GM19099 (cell line): ENCODE measurements around the gene ARHGEF6.
A peak's percentile ranks its signal among the peaks of the same experiment; 100 is the strongest.

Source experiments
- POLR2A ChIP-seq: IDR thresholded peaks from 3 replicates; pipeline ENCODE4 v1.6.1; 2011; ENCODE audit warnings: low read depth; ENCODE audit not compliant: insufficient read length; ENCODE audit errors: extremely low read depth

Gene ARHGEF6

DNA sequence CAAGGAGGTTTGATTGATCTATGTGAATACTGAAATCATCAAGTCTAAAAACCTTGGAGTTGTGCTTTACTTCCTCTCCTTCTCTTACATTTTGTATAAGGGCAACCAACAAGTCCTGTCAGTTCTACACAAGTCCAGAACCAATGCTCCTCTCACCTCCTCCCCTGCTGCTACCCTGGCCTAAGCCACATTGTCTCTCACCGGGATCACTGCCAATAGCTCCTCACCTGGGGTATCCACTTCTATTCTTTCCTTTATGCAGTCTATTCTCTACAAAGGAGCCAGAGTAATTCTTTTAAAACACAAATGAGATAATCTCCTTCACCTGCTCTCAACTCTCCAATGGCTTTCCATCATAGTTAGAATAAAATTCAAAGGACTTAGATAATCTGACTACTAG lies 13.3 kb upstream of the ARHGEF6 start:
- no peak for TF ChIP-seq POLR2A

DNA sequence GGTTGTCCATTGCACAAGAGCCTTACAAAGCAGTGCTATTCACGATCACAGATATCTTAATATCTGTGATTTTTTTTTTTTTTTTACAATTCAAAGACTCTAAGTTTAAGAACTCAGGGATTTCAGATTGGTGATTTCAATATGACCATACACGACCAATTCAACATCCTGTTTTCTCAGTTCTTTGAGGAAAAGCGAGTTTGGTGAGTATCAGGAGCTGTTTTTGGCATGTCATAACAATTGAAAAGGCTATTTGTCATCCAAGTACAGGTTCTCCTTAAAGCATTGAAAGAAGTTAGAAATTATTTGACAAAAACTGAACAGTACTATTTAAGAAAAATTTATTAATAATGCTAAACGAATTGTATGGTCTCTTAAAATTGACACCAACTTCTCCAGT lies 9.1 kb upstream of the ARHGEF6 start:
- no peak for TF ChIP-seq POLR2A

DNA sequence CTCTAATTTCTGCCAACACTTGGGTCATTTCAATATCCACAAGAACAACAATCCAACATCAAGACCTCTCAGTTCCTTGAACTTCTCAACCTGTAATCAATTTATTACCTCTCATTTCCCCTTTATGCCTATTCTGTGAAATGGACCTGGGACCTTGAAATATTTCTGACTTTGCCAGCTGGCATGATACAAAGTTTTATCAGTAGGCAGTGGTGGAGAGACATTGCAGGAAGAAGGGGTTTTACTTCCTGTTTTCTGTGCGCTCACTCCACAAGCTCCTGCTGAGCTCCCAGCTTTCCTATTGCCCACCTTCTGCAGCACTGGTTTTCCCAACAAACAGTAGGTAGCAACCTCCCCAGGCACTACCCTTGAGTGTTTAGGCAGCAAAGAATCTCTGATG lies 3.5 kb upstream of the ARHGEF6 start:
- TF ChIP-seq POLR2A, result no peak

DNA sequence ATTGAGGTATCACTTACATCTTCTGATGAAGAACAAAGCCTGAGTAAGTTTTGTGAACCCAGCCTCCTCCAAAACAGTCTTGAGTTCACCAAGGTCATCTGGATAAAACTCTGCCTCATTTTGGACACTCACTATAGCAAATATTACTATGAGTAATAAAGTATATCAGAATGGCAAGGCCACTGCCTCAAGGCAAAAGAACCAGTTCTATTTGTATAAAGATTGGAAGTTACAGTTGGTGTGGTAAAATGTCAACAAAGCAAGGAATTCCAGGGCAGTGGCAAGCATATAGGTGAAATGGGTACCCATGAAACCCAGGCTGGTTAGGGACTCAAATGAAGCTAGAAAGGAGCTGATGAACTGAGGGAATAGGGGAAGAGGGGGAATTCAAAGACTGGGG lies 2.4 kb upstream of the ARHGEF6 start:
- no peak for TF ChIP-seq POLR2A

DNA sequence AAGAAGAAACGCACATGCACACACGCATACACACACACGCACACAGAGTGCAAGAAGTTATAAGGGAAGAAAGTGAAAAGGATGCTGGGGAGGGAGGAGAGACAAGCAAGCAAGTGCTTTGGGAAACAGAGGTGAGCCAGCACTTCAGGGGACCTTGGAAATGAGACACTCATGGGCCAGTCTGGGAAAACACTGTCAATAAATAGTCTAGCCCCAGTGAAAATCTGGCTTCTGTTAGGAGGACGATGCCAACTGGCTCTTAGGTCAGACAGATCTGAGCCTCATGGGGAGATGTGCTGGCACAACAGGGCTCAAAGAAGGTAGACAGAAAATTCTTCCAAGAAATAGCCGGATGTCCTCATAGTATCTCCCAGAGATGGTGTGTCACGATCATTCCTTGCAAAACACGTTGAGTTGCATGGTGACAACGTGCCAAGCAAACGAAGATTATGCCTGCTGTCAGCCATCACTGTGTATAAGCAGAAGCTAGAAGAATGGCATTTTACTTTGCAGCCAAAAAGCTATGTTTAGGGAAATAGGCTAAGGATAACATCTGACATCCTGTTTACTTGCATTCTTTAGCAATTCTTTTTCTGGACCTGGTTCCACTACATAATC lies 557 bp upstream of the ARHGEF6 start:
- no peak for TF ChIP-seq POLR2A

DNA sequence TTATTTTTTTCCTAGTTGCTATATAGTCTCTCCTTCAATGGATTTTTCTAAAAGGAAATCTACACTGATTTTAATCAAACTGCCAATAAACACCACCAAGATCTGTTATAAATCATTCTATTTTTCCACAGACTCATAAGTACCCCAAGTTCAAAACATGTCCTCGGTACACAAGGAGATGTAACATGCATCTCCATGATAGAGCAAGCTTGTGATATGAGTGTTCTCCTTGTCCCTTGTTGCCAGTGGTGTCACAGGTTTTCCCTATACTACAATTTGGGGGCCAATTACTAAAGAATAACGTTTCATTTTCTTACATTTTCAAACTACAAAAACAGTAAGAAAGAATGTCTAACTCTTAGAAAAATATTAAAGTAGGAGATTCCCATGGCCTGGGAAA lies 491 bp downstream of the ARHGEF6 start:
- no peak for TF ChIP-seq POLR2A

DNA sequence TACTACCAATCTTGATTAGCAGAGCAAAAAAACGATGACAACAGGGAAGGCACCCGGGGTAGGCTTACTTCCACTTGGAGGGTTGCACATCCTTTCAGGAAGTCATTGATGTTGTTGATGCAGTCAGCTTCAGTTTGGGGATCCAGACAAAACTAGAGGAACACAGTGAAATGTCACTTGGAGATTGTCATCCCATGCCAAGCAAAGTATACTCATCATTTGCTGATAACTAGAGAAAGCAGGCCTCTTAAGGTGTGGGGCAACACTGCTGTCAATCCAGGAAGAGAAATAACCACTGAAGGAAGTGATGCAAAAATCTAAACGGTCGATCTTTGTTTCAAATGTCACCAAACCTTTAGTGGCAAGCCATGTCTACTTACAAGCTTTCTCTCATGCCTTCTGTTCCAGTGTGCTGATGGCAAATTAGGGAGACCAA lies 1.4 kb downstream of the ARHGEF6 start:
- peak; percentile 48 for TF ChIP-seq POLR2A

DNA sequence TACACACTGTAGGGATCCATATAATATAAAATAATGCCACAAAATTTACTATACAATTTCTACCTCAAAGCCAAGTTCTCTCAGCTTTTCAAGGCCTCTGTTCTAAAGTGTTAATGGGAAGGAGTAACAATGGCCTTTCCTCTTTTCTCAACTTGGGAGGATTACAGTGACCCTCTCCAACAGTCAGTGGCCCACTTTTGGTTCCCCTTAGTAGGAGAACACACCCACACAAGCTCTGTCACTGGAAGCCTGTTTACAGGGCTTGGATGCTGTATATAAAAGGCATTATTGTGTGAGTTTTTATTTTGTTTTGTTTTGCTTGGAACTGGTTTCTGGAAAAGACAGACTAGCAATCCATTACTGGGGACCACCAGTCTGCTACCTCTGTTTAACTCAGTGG lies 1.8 kb downstream of the ARHGEF6 start:
- TF ChIP-seq POLR2A, result no peak

DNA sequence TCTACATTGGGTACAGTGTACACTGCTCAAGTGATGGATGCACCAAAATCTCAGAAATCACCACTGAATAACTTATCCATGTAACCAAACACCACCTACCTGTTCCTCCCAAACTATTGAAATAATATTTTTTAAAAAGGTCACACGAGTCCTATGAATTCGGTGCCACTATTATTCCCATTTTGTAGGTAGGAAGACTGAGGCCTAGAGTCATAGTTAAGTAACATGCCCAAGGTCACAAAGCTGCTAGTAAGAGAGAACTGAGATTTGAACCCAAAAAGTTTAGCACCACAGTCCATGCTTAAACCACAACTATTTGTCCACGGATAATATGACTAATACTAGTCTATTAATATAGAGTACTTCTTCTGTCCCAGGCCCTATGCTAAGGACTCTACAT lies 2.7 kb downstream of the ARHGEF6 start:
- no peak for TF ChIP-seq POLR2A

DNA sequence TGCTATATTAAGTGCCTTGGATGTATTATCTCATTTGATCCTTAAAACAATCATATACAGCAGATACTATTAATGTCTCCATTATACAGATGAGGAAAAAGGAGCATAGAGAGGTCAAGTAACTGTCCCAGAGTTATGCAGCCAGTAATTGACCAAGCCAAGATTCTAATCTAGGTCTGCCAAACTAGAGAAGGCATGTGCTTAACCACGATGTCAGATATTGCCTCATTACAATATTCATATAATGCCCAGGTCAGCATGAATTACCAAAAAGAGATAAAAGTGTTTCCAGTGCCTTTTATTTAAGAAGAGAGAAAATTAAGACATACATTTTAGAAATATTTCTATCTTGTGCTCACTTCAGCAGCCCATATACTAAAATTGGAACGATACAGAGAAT lies 7.1 kb downstream of the ARHGEF6 start:
- TF ChIP-seq POLR2A, result no peak

DNA sequence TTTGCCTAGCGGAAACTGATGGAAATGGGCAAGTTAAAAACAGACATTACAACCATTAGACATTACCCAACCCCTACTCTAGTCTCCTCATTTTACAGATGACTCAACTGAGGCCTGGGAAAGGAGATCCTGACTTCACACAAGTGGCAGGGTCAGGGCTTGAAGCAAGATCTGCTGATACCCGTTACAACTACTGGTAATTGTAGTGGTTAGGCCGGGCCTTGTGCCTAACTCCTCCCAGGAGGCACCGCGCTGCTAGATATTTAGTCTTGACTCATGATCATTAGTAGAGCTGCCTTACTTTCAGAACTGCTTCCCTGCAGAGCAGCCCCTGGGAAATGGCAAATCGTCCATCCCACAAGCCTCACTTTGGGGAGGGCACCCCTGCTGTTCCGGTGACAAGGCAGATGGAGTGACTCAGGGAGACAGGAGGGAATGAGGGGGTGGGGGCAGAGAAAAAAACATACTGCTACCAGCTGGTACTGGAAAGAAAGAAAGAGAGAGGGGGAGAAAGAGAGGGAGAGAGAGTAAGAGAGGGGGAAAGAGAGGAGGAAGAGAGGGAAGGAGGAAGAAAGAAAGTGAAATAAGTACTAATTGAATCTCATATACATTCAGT lies 12.2 kb downstream of the ARHGEF6 start:
- TF ChIP-seq POLR2A, result no peak

DNA sequence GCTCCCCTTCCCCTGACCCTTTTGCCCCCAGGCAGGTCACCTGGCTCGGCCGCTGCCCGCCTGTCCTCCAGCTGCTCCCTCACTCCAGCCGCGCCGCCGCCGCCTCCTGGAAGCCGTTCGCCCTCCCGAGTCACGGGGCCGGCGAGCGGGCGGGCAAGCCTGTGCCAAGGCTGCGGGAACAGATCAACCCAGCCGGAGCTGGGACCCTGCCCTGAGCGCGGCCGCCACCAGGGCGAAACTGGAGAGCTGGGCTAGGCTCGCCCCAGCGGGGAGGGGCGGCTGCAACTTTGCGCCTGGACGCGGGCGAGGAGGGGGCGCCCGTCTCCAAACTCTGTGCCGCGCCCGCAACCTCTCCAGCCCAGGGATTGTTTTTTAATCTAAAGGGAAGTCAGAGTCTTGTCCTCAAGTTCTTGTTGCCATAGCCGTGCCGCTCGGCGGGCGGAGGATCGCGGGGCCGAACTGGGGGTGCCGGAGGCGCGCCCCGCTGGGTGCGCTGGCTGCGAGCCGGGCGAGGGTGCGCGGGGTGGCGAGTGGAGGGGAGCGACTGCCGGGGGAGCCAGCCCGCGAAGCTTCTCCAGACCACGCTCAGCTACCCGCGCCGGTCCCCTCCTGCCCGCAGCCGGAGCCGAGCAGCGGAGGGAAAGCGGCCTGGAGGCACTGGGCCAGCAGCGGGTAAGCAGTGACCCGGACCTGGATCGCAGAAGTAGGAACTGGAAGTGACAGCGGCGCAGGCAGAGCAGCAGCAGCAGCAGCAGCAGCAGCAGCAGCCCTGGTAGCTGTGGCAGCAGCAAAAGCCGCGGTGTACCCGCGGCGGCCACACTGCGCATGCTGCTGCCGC lies 13.4 kb downstream of the ARHGEF6 start:
- peak; percentile 42 for TF ChIP-seq POLR2A

DNA sequence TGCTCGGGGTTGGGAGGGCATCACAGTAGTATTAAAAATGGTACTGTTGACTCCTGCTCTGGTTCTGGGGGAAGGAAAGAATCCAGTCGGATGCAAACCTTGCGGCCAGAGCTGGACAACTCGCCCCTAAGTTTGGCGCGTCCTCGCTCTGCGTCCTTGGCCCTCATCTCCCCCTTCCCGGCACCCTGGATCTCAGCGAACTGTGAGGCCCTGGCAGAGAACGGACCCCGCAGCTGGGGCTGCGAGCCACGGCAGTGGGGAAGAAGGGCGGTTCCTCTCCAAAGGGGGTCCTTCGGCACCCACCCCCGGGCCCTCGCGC lies 14.0 kb downstream of the ARHGEF6 start:
- TF ChIP-seq POLR2A, result no peak

DNA sequence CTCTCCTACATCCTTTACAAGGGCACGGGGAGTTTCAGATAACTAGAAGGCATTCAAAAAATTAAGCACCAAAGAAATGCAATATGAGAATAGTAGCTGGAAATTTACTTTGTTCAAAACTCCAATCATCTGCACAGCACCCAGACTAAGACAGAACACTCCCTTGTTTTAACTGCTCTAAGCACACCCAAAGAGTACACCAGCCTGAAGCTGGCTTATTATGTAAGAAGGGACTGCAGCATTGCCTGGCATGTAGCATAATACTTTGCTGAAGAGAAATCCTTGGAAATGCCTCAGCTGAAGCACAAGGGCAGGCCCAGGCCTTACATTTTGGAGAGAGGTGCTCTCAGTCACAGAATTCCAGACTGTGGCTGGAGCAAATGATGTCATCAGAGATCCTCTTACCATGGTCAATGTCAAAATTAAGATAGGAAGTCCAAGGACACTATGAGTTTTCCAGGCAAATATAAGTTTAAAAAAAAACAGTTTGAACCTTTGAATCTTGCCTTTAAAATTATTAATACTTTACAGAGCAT lies 14.8 kb downstream of the ARHGEF6 start:
- no peak for TF ChIP-seq POLR2A

DNA sequence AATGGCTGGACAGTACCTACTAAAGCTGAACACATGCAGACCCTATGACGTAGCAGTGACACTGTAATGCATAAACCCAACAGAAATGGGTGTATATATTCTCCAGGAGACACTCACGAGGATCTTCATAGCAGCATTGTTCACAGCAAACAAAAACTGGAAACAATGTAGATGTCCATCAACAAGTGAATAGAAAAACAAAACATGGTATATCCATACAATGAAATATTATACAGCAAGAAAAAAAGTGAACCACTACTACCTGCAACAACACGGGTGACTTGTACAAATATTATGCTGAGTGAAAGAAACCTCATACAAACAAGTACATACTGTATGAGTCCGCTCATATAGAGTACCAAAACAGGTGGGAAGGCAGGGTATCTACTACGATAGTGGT lies 16.5 kb downstream of the ARHGEF6 start:
- TF ChIP-seq POLR2A, result no peak

DNA sequence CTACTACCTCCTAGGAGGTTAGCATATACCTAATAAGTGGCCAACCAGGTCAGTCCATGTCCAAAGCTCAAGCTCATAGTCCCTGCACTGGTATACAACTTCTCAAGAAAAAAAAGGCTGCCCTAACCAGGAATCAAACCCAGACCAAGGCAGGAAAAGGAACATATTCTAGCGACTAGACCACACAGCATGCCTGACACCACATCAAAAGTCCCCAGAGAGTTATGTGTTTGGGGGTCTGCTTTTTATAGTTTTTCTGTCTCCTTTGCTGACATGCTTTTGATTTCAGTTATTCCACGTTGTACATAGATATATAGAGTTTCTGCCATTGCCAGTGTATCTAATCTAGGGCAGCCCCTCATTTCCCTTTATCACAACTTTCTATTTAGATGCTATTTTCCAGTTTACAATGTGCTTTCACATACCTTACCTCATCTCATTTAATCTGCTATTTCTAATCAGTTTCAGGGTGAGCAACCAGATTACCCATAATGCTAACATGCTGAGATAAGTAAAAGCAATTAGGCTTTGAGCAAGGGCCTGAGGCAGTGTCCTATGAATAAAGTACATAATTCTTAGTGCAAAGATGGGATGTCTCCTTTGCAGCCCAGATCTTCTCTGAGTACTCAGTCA lies 17.8 kb downstream of the ARHGEF6 start:
- TF ChIP-seq POLR2A, result no peak

DNA sequence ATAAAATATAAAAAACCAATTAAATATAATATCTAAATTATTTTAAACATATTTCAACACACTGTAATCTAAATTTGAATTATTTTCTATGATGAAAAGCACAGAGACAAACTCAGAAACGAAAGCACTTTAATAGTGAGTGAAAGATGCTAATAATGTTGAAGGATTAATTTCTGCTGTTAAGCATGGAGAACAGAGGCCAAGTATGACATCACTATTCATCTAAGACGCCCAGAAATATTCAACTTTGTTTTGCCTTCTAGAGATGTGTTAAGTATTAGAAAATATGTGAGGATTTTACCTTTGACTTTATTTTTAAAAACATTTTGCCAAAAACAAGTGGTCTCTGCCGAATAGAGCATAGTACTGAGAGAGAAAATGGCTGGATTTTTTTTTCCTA lies 19.3 kb downstream of the ARHGEF6 start:
- no peak for TF ChIP-seq POLR2A
